ENCODE data around the gene NSUN3.

DNA sequence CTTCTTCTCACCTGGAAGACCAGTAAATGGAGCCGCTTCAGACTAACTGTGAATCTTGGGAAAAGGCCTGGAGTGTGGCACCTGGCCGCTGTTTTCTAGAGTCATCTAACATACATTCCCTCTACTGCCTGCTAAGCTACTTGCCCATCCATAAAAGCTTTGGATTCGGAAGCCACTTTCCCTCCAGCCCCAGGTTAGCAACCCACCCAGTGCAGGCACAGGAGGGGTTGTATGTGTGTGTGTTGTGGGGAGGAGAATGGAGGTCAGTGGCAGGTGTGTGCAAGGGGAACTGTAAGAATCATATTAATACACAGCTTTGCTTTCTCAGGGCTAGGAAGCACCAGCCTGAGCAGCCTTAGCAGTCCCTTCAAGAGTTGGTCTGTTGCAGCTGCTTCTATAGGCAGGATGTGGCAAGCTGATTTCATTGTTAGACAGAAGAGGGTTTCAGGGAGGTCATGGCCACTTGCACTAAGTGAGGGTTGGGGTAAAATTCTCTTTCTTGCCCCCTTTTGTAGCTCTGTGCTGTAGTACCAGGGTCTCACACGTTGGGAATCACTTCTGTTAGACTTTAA, 8.9 kb downstream of the NSUN3 start:
- TF ChIP-seq POLR2A (IDR thresholded peaks at IDR 0.05) (no peak), POLR2AphosphoS5 (IDR thresholded peaks at IDR 0.05) (no peak), EP300 (IDR thresholded peaks at IDR 0.05) (no peak)
- TF ChIP-seq, protein P1, sequence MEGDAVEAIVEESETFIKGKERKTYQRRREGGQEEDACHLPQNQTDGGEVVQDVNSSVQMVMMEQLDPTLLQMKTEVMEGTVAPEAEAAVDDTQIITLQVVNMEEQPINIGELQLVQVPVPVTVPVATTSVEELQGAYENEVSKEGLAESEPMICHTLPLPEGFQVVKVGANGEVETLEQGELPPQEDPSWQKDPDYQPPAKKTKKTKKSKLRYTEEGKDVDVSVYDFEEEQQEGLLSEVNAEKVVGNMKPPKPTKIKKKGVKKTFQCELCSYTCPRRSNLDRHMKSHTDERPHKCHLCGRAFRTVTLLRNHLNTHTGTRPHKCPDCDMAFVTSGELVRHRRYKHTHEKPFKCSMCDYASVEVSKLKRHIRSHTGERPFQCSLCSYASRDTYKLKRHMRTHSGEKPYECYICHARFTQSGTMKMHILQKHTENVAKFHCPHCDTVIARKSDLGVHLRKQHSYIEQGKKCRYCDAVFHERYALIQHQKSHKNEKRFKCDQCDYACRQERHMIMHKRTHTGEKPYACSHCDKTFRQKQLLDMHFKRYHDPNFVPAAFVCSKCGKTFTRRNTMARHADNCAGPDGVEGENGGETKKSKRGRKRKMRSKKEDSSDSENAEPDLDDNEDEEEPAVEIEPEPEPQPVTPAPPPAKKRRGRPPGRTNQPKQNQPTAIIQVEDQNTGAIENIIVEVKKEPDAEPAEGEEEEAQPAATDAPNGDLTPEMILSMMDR (IDR thresholded peaks at IDR 0.05), result no peak

All from stomach (tissue), 4 donors.